Upper lobe of left lung (tissue), 4 donors: ENCODE measurements around the gene TNPO1.

Experiments
- CTCF ChIP-seq, 6 experiments: fragments of 450-650 bp in 4 of 6; fragments of 200-600 bp in 2 of 6; sonication (generic) in 2 of 6; IDR thresholded peaks; one replicate each; pipeline ENCODE4 v1.5.1; 2016 to 2019; ENCODE audit warnings: antibody characterized with exemption in 6 of 6
- EP300 ChIP-seq, 4 donors: sonication (generic); formaldehyde crosslinking; IDR thresholded peaks; one replicate each; pipeline ENCODE4 v1.5.1; 2017; ENCODE audit warnings: antibody characterized with exemption in 4 of 4, control low read depth in 2 of 4
- POLR2A ChIP-seq, 4 donors: fragments of 450-650 bp; IDR thresholded peaks; one replicate each; pipeline ENCODE4 v1.5.1; 2016 to 2017; ENCODE audit warnings: antibody characterized with exemption in 4 of 4, mild to moderate bottlenecking in 2 of 4
- POLR2AphosphoS5 ChIP-seq, 2 donors: sonication (generic); formaldehyde crosslinking; IDR thresholded peaks; one replicate each; pipeline ENCODE4 v1.5.1; 2017; ENCODE audit warnings: antibody characterized with exemption in 2 of 2

DNA sequence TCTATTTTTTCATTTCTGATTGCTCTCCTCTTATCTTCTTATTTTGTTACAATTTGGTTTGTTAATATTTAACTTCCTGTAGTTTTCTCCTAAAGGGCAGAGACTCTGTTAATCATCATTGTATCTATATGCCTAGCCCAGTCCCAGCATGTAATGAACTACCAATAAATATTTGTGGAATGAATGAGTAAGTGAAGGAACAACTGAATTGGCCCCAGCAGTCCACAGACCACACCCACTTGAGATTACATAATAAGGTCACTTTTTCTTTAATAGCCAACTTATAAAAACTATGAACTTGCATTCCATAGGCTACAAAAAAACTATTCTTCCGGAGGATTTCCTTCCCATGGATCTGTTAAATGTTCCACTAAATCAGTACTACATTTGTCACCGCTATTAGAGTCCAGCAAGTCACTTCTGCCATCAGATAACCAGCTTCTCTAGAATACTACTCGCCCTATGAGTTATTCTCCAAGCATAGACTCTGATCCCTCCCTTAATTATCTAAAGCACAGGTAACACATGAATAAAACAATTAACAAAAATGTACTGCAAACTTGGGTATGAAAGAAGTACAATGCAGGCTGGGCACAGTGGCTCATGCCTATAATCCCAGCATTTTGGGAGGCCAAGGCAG is 27.5 kb upstream of the TNPO1 start:
- TF ChIP-seq CTCF (IDR thresholded peaks at IDR 0.05) (no peak), POLR2A (IDR thresholded peaks at IDR 0.05) (no peak), POLR2AphosphoS5 (IDR thresholded peaks at IDR 0.05) (no peak), EP300 (IDR thresholded peaks at IDR 0.05) (no peak)
